GM12801 (cell line): ENCODE results near the gene BRD9.

Experiments used
- TF ChIP-seq, protein P1 (sequence below): IDR thresholded peaks from one replicate; pipeline ENCODE4 v1.5.1; 2011; ENCODE audit warnings: control low read depth; ENCODE audit not compliant: insufficient read length; ENCODE audit errors: extremely low read depth

Gene BRD9

DNA sequence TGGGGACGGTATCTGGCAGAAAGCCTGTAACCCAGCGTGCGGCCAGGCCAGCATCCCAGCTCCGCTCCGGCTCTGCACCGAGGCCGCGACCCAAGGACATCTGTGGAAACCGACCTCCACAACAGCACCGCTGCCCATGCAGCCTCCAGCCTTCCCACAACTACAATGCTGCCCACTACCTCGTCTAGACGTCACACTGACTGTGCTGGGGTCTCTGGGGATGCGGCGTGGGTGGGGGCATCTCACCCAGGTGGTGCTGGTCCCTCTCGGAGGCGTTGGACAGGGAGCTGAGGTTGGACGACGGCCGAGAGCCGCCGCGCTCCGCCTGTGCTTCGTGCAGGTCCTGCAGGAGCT lies 27.5 kb downstream of the BRD9 start:
- TF ChIP-seq, protein P1, sequence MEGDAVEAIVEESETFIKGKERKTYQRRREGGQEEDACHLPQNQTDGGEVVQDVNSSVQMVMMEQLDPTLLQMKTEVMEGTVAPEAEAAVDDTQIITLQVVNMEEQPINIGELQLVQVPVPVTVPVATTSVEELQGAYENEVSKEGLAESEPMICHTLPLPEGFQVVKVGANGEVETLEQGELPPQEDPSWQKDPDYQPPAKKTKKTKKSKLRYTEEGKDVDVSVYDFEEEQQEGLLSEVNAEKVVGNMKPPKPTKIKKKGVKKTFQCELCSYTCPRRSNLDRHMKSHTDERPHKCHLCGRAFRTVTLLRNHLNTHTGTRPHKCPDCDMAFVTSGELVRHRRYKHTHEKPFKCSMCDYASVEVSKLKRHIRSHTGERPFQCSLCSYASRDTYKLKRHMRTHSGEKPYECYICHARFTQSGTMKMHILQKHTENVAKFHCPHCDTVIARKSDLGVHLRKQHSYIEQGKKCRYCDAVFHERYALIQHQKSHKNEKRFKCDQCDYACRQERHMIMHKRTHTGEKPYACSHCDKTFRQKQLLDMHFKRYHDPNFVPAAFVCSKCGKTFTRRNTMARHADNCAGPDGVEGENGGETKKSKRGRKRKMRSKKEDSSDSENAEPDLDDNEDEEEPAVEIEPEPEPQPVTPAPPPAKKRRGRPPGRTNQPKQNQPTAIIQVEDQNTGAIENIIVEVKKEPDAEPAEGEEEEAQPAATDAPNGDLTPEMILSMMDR: no peak

DNA sequence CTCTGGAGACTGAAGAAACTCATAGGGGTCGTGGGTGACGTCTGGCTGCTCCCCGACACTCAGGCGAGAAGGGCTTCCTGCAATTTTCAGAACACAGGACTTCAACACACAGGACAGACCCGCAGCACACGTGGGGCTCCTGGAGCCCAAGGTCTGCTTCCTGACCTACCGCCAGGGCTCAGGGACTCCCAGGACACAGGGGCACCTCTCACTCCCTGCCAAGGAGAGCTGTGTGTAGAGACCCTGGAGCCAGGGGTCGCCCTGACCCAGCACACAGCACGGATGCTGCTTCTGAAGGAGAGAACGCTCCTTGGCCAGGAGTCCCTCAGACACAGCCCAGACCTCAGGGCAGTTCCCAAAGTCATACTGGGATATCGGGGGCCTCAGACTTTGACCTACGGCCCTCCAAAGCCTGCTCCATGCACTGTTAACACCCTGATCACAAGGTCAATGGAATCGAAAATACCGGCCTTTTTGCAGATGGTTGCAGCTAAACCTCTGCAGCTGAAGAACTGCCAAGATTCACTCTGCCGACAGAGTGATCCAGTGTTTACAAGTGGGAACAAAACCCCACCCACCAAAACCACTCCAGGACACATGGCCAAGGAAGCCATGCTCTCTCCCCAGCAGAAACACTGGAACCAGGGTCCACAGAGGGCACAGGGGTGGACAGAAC lies 28.0 kb downstream of the BRD9 start:
- TF ChIP-seq, protein P1: no peak

DNA sequence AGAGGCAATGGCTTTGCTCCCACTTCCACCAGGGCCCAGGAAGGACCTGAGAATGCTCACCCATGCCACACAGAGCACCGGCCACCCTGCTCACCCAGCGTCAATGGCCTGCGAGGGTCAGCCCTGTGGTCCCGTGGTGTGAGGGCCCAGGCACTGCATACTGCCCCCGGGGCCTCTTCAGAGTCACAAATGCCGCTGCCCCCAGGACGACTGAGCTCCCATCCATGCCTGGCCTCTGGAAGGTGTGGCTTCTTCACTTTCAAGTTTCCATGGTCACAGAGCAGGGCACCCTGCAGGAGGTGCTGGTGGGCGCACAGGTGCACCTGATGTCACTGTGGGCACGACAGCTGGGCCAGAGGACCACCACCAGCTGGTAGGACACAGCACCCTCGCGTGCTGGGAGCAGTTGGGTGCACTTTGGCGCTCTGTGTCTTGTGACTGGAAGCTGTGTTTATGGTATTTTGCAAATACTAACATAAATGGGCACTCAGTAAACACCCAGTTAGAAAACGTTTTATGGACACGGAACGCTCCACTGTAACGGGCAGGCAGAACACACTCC lies 29.3 kb downstream of the BRD9 start:
- TF ChIP-seq, protein P1: no peak

DNA sequence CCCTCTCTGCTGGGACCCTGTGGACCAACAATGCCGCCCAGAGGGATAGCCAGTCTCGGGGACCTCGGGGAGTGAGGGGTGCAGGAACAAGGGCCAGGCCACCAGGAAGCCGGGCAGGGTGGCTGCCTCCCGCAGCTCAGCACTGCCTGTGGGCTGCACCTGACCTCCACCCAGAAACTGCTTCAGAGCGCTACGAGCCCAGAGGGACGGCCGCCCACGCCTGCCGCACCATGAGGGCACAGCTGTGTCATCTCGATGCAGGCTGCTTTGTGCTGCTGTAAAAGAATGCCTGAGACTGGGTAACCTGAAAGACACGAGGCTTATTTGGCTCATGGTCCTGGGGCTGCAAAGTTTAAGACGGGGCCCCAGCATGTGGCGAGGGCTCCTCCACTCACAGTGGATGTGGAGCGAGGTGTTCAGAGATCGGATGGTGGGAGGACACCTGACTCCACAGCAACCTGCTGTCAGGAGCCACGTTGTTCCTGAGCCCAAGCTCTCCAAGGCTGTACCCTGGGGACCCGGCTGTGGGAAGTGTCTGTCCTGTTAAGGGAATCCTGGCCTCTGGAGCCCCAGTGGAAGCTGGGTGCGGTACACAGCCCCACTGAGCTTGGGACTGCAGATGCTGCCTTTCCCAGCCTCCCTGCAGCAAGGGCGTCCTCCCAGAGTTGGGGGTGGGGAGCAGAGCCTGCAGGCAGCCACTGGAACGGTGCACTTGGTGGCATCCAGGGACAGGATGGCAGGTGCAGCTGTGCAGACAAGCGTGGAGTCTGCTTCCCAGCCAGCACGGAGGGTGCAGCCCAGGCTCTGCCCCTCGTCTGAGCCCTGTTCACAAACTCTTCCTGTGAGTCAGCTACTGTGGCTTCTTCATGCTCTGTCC lies 30.0 kb downstream of the BRD9 start:
- TF ChIP-seq, protein P1: no peak

DNA sequence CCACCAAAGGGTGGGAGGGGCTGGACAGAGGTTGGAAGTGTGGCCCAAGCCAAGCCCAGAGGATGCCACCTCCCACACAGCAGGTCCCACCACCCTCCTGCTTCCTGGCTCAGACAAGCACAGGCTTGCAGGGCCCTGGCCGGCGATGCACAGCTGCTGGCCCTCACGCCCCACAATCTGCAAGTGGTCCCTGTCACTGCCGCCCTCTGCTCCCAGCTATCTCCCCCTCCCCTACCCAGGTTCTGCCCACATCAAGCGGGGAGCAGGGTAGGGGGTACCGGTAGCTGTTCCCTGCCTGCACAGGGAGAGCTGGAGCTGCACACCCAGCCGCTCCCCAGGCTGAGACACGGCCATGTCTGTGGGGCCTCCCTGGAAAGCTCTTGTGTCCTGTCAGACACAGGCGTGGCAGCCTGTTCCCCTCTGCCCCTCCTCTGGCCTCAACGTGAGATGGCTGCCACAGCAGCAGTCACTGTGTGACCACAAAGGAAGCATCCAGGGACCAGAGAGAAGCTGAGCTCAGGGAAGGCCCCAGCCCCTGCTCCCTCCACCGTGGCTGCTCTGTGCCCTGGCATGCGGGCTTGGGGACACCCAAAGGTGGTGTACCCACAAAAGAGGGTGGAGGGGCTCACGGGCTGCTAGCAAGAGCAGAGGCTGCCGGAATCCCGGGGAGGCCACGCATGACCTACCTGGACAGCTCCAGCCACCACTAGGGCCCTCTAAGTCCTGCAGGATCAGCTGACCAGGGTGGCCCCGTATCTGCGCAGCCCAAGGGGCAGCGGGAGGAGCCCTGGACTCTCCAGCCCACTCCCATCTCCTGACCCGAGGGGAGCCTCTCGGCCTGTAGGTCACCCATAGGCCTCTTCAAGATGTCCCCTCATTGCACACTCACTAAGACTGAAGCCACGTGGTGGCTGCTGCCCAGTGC lies 30.9 kb downstream of the BRD9 start:
- TF ChIP-seq, protein P1: no peak

DNA sequence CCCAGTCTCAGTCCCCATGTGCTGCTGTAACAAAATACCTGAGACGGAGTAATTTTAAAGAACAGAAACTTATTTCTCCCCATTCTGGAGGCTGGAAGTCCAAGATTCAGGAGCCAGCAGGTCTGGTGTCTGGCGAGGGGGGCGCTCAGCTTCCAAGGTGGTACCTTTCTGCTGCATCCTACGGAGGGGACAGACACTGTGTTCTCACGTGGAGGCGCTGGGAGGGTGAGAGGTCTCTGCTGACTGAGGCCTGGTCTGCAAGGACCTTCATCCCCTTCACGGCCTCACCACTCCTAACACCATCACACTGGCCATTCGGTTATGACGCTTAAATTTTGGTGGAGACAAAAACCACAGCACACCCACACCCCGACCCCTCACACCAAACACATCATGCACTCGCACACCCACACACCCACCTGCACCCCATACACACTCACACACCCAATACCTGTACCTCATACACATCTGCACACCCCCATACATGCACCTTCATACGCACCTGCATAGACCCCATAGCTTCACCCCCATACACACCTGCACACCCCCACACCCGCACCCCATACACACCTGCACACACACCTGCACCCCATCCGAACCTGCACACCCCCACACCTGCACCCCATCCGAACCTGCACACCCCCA lies 32.0 kb downstream of the BRD9 start:
- TF ChIP-seq, protein P1: no peak
